ENCODE data around the gene RABGEF1. TPM values are rescaled to one million over a fixed set of nuclear protein-coding genes. Genes with fewer than 3 reads are reported as not detected.
"Not testable (repeated sequence)": the region's sequence is repeated elsewhere in the genome, so short reads cannot be mapped to it uniquely, and the experiment has no call there.

The RABGEF1 gene
- polyA plus RNA-seq, 10 donors: 17.9 to 23.4 (median 20.5) TPM

DNA sequence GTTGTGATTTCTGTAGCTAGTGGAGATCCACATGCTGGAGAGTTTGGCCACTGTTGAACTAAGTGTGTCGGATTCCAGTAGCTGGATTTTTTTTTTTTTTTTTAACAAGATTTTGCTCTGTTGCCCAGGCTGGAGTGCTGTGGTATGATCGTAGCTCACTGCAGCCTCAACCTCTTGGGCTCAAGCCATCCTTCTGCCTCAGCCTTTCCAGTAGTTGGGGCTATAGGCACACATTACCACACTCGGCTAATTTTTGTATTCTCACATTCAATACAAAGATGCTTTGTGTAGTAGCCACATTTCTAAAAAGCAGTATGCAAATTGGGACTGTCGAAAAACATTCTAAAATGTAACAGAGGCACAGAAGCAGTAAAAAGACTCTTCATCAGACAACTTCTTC is 63.5 kb downstream of the RABGEF1 start:
- no peak for DNase-seq

DNA sequence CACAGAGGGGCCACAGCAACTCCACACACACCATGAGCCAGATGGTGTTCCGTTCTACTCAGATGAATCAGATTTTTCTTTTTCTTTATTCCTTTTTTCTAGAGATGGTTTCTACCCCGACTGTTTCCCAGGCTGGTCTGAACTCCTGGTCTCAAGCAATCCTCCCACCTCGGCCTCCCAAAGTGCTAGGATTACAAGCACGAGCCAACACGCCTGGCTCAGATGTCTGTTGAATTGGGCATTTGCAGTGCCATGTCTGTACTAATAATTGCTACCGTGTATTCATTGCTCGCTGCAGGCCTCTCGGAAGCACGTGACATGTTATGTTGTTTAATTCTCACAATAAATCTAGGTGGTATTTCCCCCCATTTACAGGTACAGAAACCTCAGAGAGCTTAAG is 67.2 kb downstream of the RABGEF1 start:
- no peak for DNase-seq

- DNase-seq: no peak
These were observed 70.2 kb downstream of the RABGEF1 start for GRCh38 chr7:66810716-66811115.

DNA sequence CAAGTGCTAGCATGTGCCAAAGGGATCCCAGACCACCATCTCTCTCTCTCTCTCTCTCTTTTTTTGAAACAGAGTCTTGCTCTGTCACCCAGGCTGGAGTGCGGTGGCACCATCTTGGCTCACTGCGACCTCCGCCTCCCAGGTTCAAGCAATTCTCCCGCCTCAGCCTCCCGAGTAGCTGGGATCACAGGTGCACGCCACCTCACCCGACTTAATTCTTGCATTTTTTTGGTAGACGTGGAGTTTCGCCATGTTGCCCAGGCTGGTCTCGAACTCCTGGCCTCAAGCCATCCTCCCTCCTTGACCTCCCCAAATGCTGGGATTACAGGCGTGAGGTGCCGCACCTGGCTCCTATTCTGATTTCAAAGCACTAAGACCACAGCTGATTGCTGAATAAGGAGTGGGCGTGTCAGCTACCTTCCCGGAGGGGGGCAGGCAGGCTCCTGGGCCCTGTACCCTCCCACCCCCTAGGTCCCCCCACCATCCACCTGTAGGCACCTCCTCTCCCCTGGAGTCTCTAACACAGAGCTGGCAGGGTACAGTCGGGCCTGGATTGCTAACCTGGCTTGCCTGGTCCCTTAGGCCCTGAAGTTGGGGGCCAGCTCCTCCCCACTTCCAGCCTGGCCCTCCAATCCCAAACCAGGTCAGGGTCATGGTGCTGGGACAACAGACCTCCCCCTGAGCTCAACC is 74.8 kb downstream of the RABGEF1 start:
- DNase-seq: not testable (repeated sequence)

- no peak for DNase-seq
These were observed 75.4 kb downstream of the RABGEF1 start for GRCh38 chr7:66815951-66816350.

DNA sequence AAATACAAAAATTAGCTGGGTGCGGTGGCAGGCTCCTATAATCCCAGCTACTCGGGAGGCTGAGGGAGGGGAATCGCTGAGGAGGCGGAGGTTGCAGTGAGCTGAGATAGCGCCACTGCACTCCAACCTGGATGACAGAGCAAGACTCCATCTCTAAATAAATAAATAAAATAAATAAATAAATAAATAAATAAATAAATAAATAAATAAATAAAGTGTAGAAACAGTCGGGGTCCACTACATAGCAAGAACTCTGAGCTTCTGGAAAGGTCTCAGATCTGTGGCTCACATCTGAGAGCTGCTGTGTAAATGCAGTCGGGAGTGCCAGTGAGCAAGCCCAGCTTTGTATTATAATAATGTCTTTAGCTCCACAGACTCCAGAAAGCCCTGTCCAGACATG is 76.1 kb downstream of the RABGEF1 start:
- not testable (repeated sequence) for DNase-seq

DNA sequence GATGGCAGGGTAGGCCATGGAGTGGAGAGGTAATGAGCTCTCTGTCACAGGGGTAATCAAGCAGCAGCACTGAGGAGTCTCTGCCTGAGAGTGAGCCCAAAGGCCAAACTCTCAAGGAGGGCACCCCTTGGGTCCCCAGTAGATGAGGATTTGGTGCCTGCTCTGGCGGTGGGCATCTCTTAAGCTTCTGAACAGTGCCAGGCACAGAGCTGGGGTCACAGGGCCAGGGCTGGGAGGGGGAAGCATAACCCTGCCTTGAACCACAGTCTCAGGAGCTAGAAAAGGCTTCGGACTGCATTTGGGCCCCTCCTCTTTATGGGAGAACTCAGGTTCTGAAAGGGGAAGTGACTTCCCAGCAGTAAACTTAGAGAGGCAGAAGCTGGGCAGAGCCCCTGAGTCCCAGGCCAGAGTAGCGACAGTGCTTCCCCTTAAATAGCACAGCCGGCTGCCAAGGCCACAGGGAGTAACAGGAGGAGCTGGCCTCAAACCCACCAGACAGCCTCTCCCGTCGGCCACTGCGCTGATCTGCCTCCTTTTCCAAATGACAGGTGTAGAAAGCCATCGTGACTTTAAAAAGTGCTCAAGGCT is 76.8 kb downstream of the RABGEF1 start:
- not testable (repeated sequence) for DNase-seq

GRCh38 chr7:66817956-66818355 is 77.4 kb downstream of the RABGEF1 start:
- DNase-seq: not testable (repeated sequence)

DNA sequence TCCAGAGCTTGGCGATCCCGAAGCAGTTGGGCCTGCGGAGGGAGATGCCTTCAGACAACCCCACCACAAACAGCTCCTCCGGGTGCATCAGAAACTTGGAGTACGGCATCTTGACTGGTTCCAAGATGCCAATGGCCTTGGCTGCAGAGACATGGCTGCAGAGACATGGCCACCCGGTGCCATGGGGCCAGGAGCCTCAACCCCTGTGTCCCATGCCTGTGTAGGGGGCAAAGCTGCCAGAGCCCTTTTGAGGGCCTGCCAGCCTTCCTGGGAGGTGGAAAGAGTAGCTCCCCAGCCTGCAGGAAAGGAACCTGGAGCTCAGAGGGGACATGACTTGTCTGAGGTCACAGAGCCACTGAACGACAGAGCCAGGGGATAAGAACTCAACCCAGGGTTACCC is 83.5 kb downstream of the RABGEF1 start:
- no peak for DNase-seq

- DNase-seq: not testable (repeated sequence)
These were observed 85.0 kb downstream of the RABGEF1 start for GRCh38 chr7:66825538-66825937.

DNA sequence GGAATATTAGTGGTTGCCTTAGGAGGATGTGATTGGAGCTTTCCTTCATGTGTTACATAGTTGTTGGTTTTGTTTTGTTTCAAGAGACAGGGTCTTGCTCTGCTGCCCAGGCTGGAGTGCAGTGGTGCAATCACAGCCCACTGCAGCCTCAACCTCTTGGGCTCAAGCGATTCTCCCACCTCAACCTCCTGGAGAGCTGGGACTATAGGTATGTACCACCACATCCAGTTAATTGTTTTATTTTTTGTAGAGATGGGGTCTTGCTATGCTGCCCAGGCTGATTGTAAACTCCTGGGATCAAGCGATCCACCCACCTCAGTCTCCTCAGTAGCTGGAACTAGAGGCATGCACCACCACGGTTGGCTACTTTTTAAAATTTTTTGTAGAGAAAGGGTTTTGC is 86.1 kb downstream of the RABGEF1 start:
- DNase-seq: no peak

DNA sequence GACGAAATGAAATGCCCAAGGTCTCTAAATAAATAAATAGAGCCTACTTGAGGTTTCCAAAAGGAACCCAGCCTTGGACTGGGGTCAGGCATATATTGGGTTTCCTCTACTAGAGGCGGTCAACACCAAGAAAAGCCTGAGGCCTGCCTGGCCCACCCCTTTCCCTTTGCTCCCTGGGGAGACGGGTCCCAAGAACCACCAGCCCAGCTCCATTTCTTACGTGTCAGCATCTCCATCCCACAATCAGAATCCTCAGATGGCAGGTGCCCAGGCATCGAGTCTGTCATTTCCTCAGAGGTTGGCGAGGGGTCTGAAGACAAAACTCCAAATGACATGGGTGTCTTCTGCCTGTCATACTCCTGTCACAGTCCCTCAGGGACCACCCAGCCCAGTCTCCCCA is 90.4 kb downstream of the RABGEF1 start:
- DNase-seq: not testable (repeated sequence)

GRCh38 chr7:66832531-66833351 is 92.2 kb downstream of the RABGEF1 start:
- no peak for DNase-seq

DNA sequence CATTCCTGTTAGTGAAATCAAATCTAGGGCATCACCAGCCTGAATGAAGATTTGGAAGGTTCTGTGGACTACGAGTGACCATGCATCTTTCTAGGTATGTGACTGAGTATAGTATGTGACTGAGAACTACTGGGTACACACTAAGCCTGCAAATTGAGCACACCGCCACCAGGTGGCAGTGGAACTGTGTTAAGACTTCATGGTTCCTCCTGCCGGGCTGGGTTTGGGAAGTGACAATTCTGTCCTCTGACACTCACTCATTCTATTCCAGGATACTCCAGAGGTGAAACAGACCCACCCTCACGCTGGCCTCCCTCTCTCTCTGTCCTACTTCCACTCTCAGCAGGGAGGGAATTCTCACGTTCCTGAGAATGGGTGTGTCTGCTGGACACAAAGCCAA is 96.5 kb downstream of the RABGEF1 start:
- no peak for DNase-seq

- no peak for DNase-seq
These were observed 97.1 kb downstream of the RABGEF1 start for GRCh38 chr7:66837661-66838060.

DNA sequence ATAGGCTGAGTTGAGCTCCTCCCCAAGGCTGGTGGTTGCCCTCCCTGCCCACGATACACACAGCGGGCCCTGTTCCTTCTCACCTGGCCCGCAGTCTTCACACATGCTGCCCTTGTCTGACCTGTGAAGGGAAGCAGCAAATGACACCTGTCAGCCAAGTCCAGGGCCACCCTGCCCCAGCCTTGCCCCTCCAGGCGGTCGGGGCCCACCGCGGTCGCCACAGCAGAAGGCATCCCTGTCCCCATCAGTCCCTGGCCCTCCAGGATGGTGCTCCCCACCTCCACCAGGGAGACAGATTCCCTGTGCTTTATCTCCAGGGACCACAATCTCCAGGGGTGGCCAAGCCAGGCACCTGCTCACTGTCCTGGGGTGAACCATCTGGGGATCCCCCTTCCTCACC is 99.3 kb downstream of the RABGEF1 start:
- no peak for DNase-seq

GRCh38 chr7:66840316-66840715 is 99.8 kb downstream of the RABGEF1 start:
- no peak for DNase-seq

GRCh38 chr7:66841898-66842297 is 101.4 kb downstream of the RABGEF1 start:
- DNase-seq: no peak

GRCh38 chr7:66843492-66843891 is 103.0 kb downstream of the RABGEF1 start:
- DNase-seq: not testable (repeated sequence)

DNA sequence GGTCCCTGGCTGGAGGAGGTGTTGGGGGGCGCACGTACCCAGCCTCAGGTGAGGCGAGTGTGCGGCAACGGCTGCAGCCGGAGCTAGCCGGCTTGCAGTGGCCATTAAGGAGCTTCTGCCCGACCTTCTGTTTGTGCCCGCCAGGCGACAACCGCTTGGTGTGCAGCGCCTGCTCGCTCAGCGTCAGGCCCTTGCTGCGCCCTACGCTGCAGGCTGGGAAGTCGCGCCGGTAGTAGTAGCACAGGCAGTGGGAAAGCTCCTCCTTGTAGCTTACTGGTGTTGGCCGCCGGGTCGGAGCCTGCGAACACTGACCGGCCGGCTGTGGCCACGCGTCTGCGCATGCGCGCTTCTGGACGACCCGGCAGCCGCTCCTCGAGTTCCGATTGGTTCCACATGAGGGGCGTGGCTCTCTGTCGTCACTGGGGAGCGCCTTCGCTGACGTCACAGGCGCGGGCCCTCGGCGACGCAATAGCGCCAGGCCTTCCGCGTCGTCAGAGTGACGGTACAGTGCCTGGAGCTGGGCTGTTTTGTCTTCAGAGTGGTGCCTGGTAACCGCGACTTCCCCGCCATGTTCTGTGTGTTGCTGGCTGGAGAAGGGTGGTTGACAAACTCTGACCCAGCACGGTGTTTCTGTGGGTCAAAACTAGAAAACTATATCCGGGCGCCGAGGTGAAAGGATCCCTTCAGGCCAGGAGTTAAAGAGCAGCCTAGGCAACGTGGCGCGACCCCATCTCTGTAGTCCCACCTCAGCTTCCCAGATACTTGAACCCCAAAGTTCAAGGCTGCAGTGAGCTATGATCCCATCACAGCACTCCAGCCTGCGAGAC is 104.2 kb downstream of the RABGEF1 start:
- peak; percentile 98 to 100 (median 99) for DNase-seq

DNA sequence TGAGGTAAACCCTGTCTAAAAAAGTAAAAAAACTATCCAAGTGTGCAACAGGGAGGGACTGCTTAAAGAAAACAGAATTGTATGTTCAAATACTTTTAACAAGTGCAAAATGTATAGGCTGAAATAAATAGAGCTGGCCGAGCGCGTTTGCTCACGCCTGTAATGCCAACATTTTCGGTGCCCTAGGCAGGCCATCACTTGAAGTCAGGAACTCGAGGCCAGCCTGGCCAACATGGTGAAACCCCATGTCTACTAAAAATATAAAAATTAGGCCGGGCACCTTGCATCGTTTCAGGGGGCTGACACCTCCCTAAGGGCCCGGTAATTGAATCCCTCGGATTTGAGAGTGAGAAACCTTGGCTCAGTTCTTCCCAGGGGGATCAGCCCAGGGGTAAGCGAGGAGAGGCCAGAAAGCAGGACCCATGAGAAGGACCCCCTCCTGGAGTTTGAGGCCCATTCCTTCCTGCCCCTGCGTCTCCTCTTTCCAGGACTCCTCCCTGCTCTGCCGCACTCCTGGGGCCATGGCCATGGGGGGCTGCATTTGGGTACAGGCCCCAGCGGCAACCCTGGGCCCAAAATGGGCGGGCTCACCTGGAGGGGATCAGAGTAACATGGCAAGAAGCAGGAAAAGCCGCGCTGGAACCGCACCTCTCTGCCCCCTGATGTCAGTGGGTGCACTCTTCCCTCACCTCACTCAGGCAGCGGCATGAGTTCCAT is 105.0 kb downstream of the RABGEF1 start:
- peak in 2 of 3 donors; percentile 2 to 12 for DNase-seq

All from muscle of back (tissue), 11 donors.